Fibroblast of villous mesenchyme (primary cell): ENCODE results near the gene PDYN. TPM values are rescaled to one million over a fixed set of nuclear protein-coding genes. Genes with fewer than 3 reads are reported as not detected.

ENCODE experiments used
- DNase-seq: peaks from one replicate; pipeline ENCODE4 v3.0.0-alpha.2; 2010; ENCODE audit warnings: low read depth
- H3K4me3 ChIP-seq: 2 replicates; pipeline ENCODE4 v1.5.1; 2011; ENCODE audit warnings: low read depth, mild to moderate bottlenecking, low read length
- total RNA-seq: library from RNA; depleted of rRNA; stranded (reverse); fragments of >200 nt; gene quantifications from 2 replicates; pipeline ENCODE4 v1.2.3, GENCODE V29; 2012
- TF ChIP-seq, protein P1 (sequence below): IDR thresholded peaks from 2 replicates; pipeline ENCODE4 v1.5.1; 2012; ENCODE audit warnings: low read depth, mild to moderate bottlenecking, low read length; ENCODE audit not compliant: insufficient read depth

Gene PDYN
- total RNA-seq, 1 donor = not detected

DNA sequence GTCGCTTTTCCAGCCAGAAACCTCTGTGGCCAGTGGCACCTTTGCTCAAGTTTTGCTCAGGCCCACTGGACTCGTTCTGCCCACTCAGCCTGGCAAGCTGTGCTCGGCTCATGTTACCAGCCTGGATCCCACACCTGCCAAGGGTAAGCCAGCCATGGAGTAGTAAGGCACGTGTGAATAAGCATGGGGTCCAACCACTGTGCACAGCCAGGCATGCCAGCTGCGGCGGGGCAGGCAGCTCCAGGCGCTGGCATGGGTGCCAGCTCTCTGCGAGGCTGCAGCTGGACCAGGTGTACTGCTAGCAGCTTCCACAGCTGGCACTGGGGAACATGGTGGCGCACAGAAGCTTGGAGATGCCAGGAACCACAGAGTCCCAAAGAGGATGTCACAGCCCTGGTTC is 32.1 kb upstream of the PDYN start:
- H3K4me3 ChIP-seq = no peak overlapping the region
- DNase-seq = no peak
- TF ChIP-seq, protein P1, sequence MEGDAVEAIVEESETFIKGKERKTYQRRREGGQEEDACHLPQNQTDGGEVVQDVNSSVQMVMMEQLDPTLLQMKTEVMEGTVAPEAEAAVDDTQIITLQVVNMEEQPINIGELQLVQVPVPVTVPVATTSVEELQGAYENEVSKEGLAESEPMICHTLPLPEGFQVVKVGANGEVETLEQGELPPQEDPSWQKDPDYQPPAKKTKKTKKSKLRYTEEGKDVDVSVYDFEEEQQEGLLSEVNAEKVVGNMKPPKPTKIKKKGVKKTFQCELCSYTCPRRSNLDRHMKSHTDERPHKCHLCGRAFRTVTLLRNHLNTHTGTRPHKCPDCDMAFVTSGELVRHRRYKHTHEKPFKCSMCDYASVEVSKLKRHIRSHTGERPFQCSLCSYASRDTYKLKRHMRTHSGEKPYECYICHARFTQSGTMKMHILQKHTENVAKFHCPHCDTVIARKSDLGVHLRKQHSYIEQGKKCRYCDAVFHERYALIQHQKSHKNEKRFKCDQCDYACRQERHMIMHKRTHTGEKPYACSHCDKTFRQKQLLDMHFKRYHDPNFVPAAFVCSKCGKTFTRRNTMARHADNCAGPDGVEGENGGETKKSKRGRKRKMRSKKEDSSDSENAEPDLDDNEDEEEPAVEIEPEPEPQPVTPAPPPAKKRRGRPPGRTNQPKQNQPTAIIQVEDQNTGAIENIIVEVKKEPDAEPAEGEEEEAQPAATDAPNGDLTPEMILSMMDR = no peak

DNA sequence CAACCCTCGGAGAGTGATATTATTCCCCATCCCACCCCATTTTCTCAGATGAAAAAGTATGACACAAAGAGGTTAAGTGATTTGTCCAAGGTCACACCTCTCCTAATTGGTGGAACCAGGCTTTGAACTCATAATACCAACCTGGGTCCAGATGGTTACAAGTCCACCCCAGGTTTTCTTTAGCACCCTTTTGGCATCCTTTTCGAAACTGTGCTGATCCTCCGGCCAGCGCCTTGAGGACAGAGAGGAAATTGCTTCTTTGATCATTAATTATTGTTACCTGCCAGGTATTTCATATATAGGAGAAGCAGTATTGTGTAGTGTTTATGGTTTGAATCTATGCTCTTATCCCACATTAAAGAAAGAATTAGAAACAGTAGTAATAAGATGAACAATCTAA is 29.3 kb upstream of the PDYN start:
- DNase-seq = no peak
- TF ChIP-seq, protein P1 = no peak
- H3K4me3 ChIP-seq = no peak overlapping the region

DNA sequence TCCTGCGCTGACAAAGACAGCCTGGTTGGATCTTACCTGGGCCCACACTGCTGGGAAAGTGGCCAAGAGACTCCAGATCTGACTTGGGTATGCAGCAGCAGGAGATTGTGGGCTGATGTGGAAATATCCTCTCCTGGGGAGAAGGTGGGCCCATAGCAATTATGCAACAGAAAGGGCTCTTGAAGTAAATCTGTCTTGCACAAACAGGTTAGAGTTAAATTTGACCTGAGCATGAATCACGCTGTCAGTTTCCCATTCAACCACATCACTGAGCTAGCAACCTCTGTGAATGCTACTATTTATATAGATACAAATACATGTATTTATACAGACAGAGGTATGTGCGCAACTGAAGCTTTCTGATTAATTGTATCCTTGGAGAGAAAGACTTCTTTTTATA is 28.3 kb upstream of the PDYN start:
- H3K4me3 ChIP-seq = no peak overlapping the region
- DNase-seq = no peak
- TF ChIP-seq, protein P1 = no peak

DNA sequence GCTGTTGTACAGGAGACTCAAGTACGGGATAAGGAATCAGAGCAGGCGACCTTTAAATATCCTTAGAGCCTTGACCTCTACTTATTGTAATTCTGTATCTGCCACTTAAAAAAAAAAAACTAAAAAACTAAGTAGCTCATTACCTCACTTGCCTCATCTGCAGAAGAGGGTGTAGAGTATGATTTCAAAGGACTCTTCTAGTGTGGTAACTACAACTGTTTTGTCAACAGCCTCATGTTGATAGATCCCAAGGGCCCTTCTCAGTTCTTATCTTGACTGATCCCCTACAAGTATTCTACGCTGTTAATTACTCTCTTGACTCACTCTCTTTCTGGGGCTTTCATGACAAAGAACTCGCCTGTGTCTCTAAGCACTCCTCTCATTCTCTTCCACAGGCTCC is 16.7 kb upstream of the PDYN start:
- no peak overlapping the region for H3K4me3 ChIP-seq
- no peak for DNase-seq
- TF ChIP-seq, protein P1 = no peak

DNA sequence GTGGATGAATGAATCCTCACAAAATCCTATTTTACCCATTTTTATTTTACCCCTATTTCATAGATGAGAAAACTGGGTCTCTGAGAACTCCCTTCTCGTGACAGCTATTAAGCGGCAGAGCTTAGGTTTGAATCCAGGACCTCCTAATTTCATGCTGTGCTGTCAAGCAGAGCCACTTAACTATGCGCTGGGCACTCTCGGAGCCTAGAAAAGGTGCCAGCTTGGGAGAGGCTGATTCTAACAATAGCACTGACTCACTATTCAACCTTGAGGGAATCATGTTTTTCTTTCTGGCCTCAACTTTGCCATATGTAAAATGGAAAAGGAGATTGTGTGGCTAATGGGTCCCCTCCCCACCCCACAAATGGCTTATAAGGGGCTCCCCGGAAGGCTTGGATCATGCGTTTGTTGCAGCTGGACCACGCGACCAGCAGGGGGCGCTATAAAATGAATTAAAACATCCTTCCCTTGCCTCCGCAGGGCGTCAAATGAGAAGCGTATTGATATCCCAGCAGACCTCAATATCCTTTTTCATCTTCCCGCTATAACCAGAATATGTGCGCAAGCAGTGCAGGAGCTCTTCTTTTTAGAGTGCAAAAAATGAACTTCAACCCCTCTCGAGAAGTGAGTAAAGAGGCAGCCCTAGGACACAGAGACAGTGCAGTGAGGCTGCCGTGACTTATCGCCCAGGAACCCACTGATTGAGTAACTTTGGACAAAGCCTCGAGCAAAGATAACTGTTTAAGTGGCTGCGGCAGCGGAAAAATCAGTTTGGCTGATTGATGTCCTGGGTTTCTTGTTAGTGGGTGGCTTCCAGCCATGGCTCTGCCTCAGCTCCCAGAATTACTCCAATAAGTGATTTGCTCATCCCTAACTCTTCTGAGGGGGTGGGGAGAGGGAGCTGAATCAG is 12.8 kb upstream of the PDYN start:
- DNase-seq = peak; percentile 43
- TF ChIP-seq, protein P1 = peak; percentile 77
- no peak overlapping the region for H3K4me3 ChIP-seq

DNA sequence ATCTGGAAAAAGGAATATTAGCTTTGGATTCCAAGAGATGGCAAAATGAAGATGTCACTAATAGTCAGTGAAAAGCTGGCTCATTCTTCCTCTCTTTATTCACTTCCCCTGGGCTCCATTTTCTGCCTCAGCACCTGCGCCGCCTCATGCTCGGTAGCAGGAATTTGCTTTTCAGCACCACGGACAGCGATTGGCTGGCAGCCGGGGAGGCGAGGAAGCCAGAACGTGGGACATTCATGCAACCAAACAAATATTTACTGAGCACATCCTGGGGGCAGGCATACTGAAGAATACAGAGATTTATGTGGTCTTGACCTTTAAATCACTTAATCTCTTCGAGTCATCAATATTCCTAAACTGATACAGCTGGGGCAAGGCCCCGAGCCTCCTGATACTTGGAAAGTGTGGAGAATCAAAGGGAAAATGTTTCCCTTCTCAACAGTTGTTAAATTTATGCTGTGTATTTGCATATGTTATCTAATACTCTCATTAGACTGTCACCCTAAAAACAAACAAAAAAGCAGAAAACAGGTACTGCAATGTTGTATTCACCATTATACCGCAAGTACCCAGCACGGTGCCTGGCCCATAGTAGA is 12.1 kb upstream of the PDYN start:
- DNase-seq = peak; percentile 67
- no peak overlapping the region for H3K4me3 ChIP-seq
- TF ChIP-seq, protein P1 = no peak
